ENCODE measurements around the gene ZNF512. TPM values are rescaled to one million over a fixed set of nuclear protein-coding genes. Genes with fewer than 3 reads are reported as not detected.

ZNF512 gene
- total RNA-seq, 1 donor from 2014 or later = 30.1 TPM

DNA sequence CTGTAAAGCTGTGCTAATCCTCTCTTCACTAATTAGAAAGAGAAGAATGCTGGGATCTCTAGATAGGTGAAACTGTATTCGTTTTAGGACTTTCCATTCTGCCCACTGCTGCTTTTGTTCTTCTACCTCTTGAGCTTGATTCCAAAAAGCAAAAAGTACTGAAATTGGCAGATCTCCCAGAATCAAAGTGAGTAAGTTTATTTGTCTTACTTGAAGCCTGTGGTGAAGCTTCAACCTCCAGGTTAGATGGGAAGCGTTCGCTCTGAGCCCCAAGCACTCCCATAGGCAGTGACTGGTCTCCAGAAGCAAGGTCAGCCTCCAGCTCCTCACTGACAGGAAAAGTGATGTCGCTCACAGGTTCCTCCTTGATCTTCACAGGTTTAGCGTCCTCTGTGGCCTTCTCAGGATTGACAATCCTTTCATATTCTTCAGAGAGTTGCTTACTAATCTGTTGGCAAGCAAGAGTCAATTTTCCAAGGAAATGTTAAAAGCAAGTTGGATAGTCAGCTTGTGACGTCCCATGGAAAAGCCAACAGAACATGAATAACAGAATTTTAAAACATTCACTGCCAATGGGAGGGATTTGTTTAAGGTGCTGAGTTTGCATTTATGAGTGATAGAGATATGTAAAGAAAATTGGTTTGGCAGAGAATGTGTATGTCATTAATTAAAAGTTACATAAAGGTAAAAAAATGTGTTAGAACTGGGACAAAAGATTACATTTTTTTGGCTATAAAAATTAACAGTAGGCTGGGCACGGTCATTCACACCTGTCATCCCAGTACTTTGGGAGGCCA is 72.5 kb downstream of the ZNF512 start:
- no peaks in the 10 kb centered on the region for H3K9me3 Mint-ChIP-seq (ENCODE audit: unreplicated experiment)
- H3K36me3 Mint-ChIP-seq (ENCODE audit: low read depth, unreplicated experiment) = peaks cover 38% of the 10 kb centered on the region
- TF ChIP-seq, protein P1, sequence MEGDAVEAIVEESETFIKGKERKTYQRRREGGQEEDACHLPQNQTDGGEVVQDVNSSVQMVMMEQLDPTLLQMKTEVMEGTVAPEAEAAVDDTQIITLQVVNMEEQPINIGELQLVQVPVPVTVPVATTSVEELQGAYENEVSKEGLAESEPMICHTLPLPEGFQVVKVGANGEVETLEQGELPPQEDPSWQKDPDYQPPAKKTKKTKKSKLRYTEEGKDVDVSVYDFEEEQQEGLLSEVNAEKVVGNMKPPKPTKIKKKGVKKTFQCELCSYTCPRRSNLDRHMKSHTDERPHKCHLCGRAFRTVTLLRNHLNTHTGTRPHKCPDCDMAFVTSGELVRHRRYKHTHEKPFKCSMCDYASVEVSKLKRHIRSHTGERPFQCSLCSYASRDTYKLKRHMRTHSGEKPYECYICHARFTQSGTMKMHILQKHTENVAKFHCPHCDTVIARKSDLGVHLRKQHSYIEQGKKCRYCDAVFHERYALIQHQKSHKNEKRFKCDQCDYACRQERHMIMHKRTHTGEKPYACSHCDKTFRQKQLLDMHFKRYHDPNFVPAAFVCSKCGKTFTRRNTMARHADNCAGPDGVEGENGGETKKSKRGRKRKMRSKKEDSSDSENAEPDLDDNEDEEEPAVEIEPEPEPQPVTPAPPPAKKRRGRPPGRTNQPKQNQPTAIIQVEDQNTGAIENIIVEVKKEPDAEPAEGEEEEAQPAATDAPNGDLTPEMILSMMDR (IDR thresholded peaks at IDR 0.05; ENCODE audit: unreplicated experiment) = no peak

DNA sequence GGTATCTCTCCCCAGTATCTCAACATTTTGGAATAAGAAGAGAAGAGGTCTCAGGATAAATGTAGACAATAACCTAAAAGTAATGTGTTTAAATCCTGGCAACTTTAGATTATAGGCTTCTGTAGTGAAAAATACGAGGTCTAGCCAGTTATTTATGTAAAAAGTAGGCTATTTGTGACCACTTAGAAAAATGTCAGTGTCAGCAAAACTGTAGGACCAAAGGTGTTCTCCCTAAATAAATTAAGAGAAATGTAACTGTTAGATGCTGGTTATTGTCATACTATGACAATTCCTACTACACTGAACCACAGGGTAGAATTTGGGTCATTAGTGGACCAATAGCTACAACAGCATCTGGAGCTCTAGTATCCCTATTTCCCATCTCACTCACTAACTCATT is 78.5 kb downstream of the ZNF512 start:
- TF ChIP-seq, protein P1 (IDR thresholded peaks at IDR 0.05; ENCODE audit: unreplicated experiment) = no peak
- Mint-ChIP-seq H3K36me3 (ENCODE audit: low read depth, unreplicated experiment) (peaks cover 21% of the 10 kb centered on the region), H3K4me3 (ENCODE audit: unreplicated experiment) (peak overlapping the region; percentile 6), H3K27me3 (ENCODE audit: unreplicated experiment) (peaks cover 3% of the 10 kb centered on the region), H3K27ac (ENCODE audit: unreplicated experiment) (no peak overlapping the region), H3K9me3 (ENCODE audit: unreplicated experiment) (no peaks in the 10 kb centered on the region), H3K4me1 (ENCODE audit: unreplicated experiment) (peaks cover 26% of the 10 kb centered on the region)
- no peak for DNase-seq (ENCODE audit: low spot score)

More for the DNA sequence above, 72.5 kb downstream of the ZNF512 start:
- Mint-ChIP-seq H3K4me1 (ENCODE audit: unreplicated experiment) (peaks cover 5% of the 10 kb centered on the region), H3K27ac (ENCODE audit: unreplicated experiment) (no peak overlapping the region), H3K4me3 (ENCODE audit: unreplicated experiment) (no peak overlapping the region), H3K27me3 (ENCODE audit: unreplicated experiment) (no peaks in the 10 kb centered on the region)
- DNase-seq (ENCODE audit: low spot score) = no peak

DNA sequence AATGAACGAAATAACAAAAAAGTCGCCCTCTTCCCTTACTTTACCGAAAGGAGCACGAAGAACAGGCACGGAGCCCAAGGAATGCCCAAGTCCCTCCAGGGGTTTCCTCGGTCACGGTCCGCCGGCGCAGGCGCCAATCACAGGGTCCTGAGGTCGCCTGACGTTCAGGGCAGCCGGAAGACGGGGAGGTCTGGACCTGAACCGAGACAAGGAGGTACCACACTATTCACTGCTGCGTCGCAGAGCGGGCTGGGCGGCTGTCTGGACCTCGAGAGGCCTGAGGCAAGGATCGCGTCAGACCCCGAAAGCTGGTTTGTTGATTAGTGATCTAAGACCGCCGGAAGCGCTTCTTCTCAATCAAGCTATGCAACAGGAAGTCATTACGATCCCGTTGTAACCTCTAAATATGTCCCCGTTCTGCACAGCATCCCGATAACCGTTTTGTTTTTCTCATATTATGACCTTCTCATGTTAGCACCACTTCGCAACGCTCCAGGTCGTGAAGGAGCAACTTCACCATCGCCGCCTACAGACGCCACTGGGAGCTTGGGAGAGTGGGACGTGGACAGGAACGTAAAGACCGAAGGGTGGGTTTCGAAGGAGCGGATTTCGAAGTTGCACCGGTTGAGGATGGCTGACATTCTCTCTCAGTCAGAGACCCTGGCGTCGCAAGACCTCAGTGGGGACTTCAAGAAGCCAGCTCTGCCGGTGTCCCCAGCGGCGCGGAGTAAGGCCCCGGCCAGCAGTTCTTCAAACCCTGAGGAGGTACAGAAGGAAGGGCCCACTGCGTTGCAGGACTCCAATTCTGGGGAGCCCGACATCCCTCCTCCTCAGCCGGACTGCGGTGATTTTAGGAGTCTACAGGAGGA is 80.7 kb downstream of the ZNF512 start, which contains the start of the genes SLC4A1AP and SUPT7L:
SLC4A1AP (plus strand) TSS at position 605 of the 869 bp plus-strand sequence; CDS start at position 631, 26 bp downstream.
SUPT7L (minus strand) TSS at position 330 of the 869 bp plus-strand sequence. CDS start 1,422 bp downstream, outside the sequence.
- Mint-ChIP-seq H3K27ac (ENCODE audit: unreplicated experiment) (peak within 1 kb of the TSS; percentile 99), H3K9me3 (ENCODE audit: unreplicated experiment) (no peaks in the 10 kb centered on the region), H3K4me3 (ENCODE audit: unreplicated experiment) (peak within 1 kb of the TSS; percentile 100), H3K4me1 (ENCODE audit: unreplicated experiment) (peaks cover 32% of the 10 kb centered on the region), H3K27me3 (ENCODE audit: unreplicated experiment) (peaks cover 3% of the 10 kb centered on the region), H3K36me3 (ENCODE audit: low read depth, unreplicated experiment) (peaks cover 17% of the 10 kb centered on the region)
- DNase-seq (ENCODE audit: low spot score) = peak; percentile 66
- TF ChIP-seq, protein P1 (IDR thresholded peaks at IDR 0.05; ENCODE audit: unreplicated experiment) = no peak

DNA sequence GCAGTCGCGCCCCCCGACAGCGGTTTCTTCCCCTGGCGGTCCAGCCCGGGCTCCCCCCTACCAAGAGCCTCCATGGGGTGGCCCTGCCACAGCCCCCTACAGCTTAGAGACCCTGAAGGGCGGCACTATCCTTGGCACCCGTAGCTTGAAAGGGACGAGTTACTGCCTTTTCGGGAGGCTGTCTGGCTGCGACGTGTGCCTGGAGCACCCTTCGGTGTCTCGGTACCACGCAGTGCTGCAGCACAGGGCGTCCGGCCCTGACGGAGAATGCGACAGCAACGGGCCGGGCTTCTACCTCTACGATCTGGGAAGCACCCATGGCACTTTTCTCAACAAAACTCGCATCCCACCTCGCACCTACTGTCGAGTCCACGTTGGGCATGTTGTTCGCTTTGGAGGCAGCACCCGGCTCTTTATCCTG is 81.3 kb downstream of the ZNF512 start:
- peaks cover 3% of the 10 kb centered on the region for H3K27me3 Mint-ChIP-seq (ENCODE audit: unreplicated experiment)
- TF ChIP-seq, protein P1 (IDR thresholded peaks at IDR 0.05; ENCODE audit: unreplicated experiment) = no peak
- H3K9me3 Mint-ChIP-seq (ENCODE audit: unreplicated experiment) = no peaks in the 10 kb centered on the region
- H3K36me3 Mint-ChIP-seq (ENCODE audit: low read depth, unreplicated experiment) = peaks cover 22% of the 10 kb centered on the region
- DNase-seq (ENCODE audit: low spot score) = no peak
- peak overlapping the region; percentile 100 for H3K4me3 Mint-ChIP-seq (ENCODE audit: unreplicated experiment)
- H3K4me1 Mint-ChIP-seq (ENCODE audit: unreplicated experiment) = peaks cover 32% of the 10 kb centered on the region
- H3K27ac Mint-ChIP-seq (ENCODE audit: unreplicated experiment) = peak overlapping the region; percentile 43
